HEK293T (cell line): ENCODE results near the gene LIX1.

Experiments
- BHLHE40 ChIP-seq: fragments of 450-650 bp; IDR thresholded peaks from 2 replicates; pipeline ENCODE4 v1.6.1; 2016; ENCODE audit warnings: mild to moderate bottlenecking, moderate library complexity, borderline replicate concordance
- ELF4 ChIP-seq: fragments of 450-650 bp; IDR thresholded peaks from 2 replicates; pipeline ENCODE4 v1.6.1; 2017; ENCODE audit warnings: antibody characterized with exemption
- FOXA1 ChIP-seq: fragments of 450-650 bp; IDR thresholded peaks from 2 replicates; pipeline ENCODE4 v1.6.1; 2016; ENCODE audit warnings: mild to moderate bottlenecking
- FOXK2 ChIP-seq: fragments of 450-650 bp; IDR thresholded peaks from 2 replicates; pipeline ENCODE4 v1.6.1; 2016; ENCODE audit warnings: mild to moderate bottlenecking
- HDGF ChIP-seq: fragments of 450-650 bp; IDR thresholded peaks from 2 replicates; pipeline ENCODE4 v1.6.1; 2017; ENCODE audit warnings: antibody characterized with exemption, borderline replicate concordance
- NFRKB ChIP-seq: fragments of 450-650 bp; IDR thresholded peaks from 2 replicates; pipeline ENCODE4 v1.6.1; 2016; ENCODE audit warnings: mild to moderate bottlenecking, moderate library complexity
- PKNOX1 ChIP-seq: fragments of 450-650 bp; IDR thresholded peaks from 2 replicates; pipeline ENCODE4 v1.6.1; 2016
- SP1 ChIP-seq: fragments of 450-650 bp; IDR thresholded peaks from 2 replicates; pipeline ENCODE4 v1.6.1; 2017
- SUZ12 ChIP-seq: fragments of 450-650 bp; IDR thresholded peaks from 2 replicates; pipeline ENCODE4 v1.6.1; 2016; ENCODE audit warnings: mild to moderate bottlenecking

GRCh38 chr5:97094579-97095317, 47.7 kb downstream of the LIX1 start:
- TF ChIP-seq NFRKB (no peak), SP1 (no peak), BHLHE40 (no peak), HDGF (no peak), ELF4 (no peak), PKNOX1 (no peak), SUZ12 (no peak), FOXK2 (no peak), FOXA1 (no peak)
